ENCODE data around the gene DNAJB1. TPM values are rescaled to one million over a fixed set of nuclear protein-coding genes. Genes with fewer than 3 reads are reported as not detected.
A peak's percentile ranks its signal among the peaks of the same experiment; 100 is the strongest.

The DNAJB1 gene
- total RNA-seq, 1 experiment from 2014 or later, result 126 TPM

DNA sequence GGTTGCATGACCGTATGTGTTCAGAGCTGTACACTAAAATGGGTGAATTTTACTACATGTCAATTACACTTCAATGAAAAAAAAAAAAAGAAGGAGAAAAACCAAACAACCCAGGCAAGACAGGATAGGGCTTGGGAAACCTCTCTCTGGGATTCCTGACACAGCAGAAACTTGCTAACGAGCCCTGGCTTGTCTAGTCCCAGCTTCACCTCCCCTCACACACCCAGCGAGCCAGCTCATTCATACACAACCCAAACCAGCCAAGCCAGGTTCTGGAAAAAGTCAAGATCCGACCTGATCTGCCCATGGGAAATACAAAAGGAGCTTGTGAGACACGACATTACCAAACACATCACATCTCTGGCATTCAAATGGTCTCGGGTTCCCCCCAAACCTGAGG is 7.5 kb upstream of the DNAJB1 start:
- no peak overlapping the region for H3K4me3 ChIP-seq
- H3K36me3 ChIP-seq, result no peaks in the 10 kb centered on the region
- no peaks in the 10 kb centered on the region for H3K9me3 ChIP-seq (replicated peaks)
- DNase-seq (ENCODE audit: low read depth in 1 of 2, low spot score in 2 of 2), result no peak
- H3K27ac ChIP-seq, result no peak overlapping the region
- no peaks in the 10 kb centered on the region for H3K27me3 ChIP-seq (replicated peaks)
- peaks cover 24% of the 10 kb centered on the region for H3K4me1 ChIP-seq (replicated peaks)

DNA sequence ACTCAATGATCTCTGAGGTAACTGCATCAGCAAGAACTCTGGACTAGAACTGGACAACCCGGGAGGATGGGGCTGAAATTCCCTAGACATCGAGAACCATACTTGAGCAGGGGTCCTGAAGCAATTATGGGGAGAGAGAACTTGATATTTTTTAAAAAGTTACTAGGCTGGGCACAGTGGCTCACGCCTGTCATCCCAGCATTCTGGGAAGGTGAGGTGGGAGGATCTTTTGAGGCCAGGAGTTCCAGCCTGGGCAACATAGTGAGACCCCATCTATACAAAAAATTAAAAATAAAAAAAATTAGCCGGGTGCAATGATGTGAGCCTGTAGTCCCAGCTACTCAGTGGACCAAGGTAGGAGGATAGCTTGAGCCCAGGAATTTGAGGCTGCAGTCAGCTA is 2.3 kb upstream of the DNAJB1 start:
- peak overlapping the region; percentile 85 for H3K27ac ChIP-seq
- H3K4me1 ChIP-seq (replicated peaks), result peaks cover 49% of the 10 kb centered on the region
- peaks cover 26% of the 10 kb centered on the region for H3K36me3 ChIP-seq
- no peaks in the 10 kb centered on the region for H3K27me3 ChIP-seq (replicated peaks)
- no peaks in the 10 kb centered on the region for H3K9me3 ChIP-seq (replicated peaks)
- no peak overlapping the region for H3K4me3 ChIP-seq
- no peak for DNase-seq (ENCODE audit: low read depth in 1 of 2, low spot score in 2 of 2)

DNA sequence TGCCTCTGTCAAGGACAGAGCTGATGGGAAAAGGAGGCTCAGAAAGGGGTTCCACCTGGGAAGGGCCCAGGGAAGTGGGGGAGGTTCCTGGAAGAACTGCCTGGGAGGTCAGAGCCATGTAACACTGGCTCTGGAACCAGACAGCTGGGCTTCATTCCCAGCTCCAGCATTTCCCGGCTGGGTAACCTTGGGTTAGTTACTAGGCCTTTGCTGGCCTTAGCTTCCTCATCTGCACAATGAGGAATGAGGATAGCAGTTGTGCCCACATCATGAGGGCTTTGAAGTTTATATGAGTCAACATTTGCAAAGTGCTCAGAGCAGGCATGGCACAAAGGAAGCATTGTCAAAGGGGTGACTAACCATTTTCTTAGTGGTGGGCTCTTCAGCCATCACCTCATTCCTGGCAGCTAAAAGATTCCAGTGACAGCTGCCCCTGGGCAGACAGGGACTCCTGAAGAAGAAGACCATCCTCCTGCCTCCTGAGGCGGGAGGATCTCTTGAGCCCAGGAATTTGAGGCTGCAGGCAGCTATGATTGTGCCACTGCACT is 1.7 kb upstream of the DNAJB1 start:
- H3K9me3 ChIP-seq (replicated peaks), result no peaks in the 10 kb centered on the region
- no peak overlapping the region for H3K4me3 ChIP-seq
- H3K27ac ChIP-seq, result peak overlapping the region; percentile 85
- no peaks in the 10 kb centered on the region for H3K27me3 ChIP-seq (replicated peaks)
- peaks cover 49% of the 10 kb centered on the region for H3K4me1 ChIP-seq (replicated peaks)
- peaks cover 33% of the 10 kb centered on the region for H3K36me3 ChIP-seq
- peak; percentile 88 to 89 for DNase-seq (ENCODE audit: low read depth in 1 of 2, low spot score in 2 of 2)

DNA sequence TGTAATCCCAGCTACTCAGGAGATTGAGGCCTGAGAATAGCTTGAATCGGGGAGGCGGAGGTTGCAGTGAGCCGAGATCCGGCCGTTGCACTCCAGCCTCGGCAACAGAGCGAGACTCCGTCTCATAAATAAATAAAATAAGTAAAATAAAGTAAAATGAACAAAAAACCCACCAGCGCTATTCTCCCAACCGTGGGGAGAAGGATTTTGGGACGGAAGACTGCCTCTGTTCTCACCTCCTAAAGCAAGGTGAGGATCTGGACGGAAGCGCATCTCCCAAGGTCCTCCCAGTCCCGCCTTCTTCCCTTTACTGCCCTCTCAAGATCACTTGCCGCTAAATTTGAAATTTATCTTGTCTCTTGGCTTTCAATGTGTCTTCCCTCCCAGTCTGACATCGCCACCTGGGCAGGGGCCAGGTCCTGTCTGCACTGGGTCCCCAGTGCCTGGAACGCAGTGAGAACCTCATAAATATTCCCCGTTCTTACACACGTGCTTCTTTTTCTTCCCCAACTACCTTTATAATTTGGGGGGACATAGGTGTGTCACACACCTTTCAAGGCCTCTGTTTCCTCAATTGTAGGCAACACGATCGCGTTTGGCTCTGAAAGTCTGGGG is 1.2 kb upstream of the DNAJB1 start:
- no peak overlapping the region for H3K4me3 ChIP-seq

DNA sequence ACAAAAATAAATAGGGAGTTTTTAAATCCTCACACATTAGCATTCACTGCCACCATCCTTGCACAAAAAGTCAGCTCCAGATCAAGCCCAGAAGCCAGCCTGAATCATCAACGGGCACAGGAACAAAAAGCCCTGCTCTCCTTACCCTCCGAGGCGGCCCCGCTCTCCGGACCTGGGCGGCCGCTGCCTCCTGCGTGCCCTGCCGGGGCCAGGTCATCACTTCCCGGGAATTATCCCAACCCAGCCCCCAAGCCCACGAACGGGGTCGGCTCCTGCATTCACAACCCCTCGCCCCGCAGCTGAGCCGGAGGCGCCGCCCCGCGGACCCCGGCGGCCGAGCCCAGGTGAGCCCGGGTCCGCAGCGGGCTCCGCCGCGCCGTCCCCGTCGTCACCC is 754 bp downstream of the DNAJB1 start:
- peaks cover 51% of the 10 kb centered on the region for H3K36me3 ChIP-seq
- H3K27me3 ChIP-seq (replicated peaks), result no peaks in the 10 kb centered on the region
- peaks cover 44% of the 10 kb centered on the region for H3K4me1 ChIP-seq (replicated peaks)
- H3K9me3 ChIP-seq (replicated peaks), result no peaks in the 10 kb centered on the region
- peak overlapping the region; percentile 97 for H3K4me3 ChIP-seq
- H3K27ac ChIP-seq, result peak overlapping the region; percentile 92
- no peak for DNase-seq (ENCODE audit: low read depth in 1 of 2, low spot score in 2 of 2)

More for the DNA sequence above, 1.2 kb upstream of the DNAJB1 start:
- H3K4me1 ChIP-seq (replicated peaks), result peaks cover 49% of the 10 kb centered on the region
- no peak for DNase-seq (ENCODE audit: low read depth in 1 of 2, low spot score in 2 of 2)
- peaks cover 38% of the 10 kb centered on the region for H3K36me3 ChIP-seq
- H3K27ac ChIP-seq, result peak overlapping the region; percentile 85
- H3K9me3 ChIP-seq (replicated peaks), result no peaks in the 10 kb centered on the region
- no peaks in the 10 kb centered on the region for H3K27me3 ChIP-seq (replicated peaks)

DNA sequence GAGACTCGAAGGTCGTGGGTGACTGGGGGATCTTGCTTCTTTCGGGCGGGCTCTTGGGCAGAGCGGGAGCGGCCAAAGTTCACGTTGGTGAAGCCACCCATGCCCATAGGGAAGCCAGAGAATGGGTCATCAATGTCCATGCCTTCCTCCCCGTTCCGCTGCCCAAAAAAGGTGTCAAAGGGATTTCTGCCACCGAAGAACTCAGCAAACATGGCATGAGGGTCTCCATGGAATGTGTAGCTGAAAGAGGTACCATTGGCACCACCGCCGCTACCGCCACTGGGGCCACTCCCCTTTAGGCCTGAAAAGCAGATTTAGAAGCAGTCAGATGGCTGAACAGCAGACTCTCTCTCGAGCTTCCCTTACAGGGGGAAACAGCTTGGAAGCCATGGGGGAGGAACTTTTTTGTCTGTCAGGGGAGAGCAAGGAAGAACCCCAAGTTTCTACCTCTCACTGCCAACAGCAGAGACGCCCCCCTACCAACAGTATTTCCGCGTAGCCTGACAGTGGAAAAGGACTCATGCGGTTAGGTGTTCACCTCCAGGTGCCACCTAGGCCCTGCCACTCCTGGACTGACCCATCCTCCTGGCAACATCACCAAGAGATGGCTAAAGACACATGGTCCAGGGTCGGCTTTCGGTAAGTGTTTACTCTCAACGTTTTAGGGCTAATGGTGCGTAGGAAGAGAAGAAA is 1.3 kb downstream of the DNAJB1 start:
- Histone ChIP-seq H3K27me3 (replicated peaks) (no peaks in the 10 kb centered on the region), H3K4me3 (peak overlapping the region; percentile 97), H3K27ac (no peak overlapping the region; the same call in 1 of the 2 replicates), H3K4me1 (replicated peaks) (peaks cover 40% of the 10 kb centered on the region), H3K36me3 (peaks cover 51% of the 10 kb centered on the region), H3K9me3 (replicated peaks) (no peaks in the 10 kb centered on the region)
- no peak for DNase-seq (ENCODE audit: low read depth in 1 of 2, low spot score in 2 of 2)

DNA sequence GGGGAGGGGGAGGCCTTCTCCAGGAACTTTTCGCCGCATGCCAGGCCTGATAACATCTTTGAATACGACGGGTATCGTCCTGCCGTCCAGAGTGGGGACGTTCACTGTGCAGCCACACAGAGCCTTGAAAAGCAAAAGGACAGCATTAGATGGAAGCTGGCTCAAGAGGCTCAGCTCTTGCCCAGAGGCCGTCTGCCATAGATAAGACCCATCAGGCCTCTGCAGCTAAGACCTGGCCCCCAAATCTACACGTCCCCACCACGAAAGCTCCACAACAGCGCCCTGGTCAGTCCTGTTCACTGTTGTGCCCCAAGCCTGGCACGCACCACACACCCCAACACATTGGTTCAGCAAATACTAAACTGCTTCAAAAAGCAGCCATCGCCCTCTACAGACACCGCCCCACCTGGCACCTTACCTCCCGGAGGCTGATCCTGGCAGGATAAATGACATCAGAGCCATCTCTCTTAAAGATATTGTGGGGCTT is 2.1 kb downstream of the DNAJB1 start:
- peaks cover 39% of the 10 kb centered on the region for H3K4me1 ChIP-seq (replicated peaks)
- no peaks in the 10 kb centered on the region for H3K27me3 ChIP-seq (replicated peaks)
- H3K36me3 ChIP-seq, result peaks cover 51% of the 10 kb centered on the region
- H3K4me3 ChIP-seq, result peak overlapping the region; percentile 97
- H3K9me3 ChIP-seq (replicated peaks), result no peaks in the 10 kb centered on the region
- no peak for DNase-seq (ENCODE audit: low read depth in 1 of 2, low spot score in 2 of 2)
- no peak overlapping the region for H3K27ac ChIP-seq

DNA sequence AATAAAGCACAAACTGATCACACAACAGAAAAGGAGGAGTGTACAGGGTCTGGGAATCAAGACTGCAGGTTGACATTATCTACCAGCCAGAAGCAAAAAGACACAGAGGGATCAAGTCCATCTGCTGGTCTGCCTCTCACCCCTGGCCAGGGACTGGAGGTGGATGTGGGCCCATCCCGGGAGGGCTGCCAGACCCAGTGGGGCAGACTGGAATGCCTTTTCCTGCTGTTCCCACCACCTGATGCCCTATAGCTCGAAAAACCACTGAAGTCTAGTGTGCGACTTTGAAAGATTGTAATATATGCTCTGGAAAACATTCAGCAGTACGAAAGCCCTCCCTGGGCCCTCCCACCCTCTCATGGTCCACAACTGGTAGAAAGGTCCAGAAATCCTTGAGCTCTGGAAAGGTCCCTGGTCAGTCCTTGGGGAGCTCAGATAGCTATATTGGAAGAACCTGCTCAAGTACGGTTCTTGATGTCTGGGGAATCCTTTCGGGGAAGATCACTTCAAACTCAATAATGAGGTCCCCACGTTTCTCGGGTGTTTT is 2.6 kb downstream of the DNAJB1 start:
- Histone ChIP-seq H3K4me3 (no peak overlapping the region; the same call in 1 of the 2 replicates), H3K4me1 (replicated peaks) (peaks cover 43% of the 10 kb centered on the region), H3K27ac (no peak overlapping the region), H3K36me3 (peaks cover 51% of the 10 kb centered on the region), H3K9me3 (replicated peaks) (no peaks in the 10 kb centered on the region), H3K27me3 (replicated peaks) (no peaks in the 10 kb centered on the region)
- no peak for DNase-seq (ENCODE audit: low read depth in 1 of 2, low spot score in 2 of 2)

DNA sequence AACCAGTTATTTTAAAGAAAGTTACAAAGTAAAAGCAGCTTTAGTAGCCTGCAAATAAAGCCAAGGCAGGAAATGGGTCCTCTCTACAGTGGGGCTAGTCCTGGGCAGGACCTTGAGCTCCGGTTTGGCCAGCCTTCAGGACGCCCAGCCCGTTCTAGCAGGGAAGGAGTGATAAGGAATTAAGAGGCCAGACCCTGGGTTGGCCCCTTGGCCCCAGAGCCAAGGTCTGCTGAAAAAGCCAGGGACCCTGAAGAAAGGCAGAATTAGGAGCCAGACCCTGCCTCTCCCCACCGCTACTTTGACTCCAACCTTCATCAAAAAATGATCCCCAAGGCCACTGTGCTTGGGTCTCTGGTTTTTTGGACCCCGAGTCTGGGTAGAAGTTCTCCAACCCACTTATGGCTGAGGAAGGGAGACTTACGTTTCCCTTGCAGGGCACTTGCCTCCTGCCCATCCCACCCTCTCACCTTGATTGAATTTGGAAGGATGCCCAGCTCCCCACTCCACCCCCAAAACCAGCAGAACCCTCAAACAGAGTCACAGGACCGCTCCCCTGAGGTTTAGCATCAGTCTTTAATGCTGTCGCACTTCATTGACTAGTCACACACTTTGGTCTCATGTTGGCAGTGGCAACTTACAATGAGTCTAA is 3.9 kb downstream of the DNAJB1 start:
- no peak overlapping the region for H3K27ac ChIP-seq
- DNase-seq (ENCODE audit: low read depth in 1 of 2, low spot score in 2 of 2), result no peak
- H3K36me3 ChIP-seq, result peaks cover 51% of the 10 kb centered on the region
- peaks cover 36% of the 10 kb centered on the region for H3K4me1 ChIP-seq (replicated peaks)
- no peaks in the 10 kb centered on the region for H3K27me3 ChIP-seq (replicated peaks)
- no peaks in the 10 kb centered on the region for H3K9me3 ChIP-seq (replicated peaks)
- no peak overlapping the region for H3K4me3 ChIP-seq

DNA sequence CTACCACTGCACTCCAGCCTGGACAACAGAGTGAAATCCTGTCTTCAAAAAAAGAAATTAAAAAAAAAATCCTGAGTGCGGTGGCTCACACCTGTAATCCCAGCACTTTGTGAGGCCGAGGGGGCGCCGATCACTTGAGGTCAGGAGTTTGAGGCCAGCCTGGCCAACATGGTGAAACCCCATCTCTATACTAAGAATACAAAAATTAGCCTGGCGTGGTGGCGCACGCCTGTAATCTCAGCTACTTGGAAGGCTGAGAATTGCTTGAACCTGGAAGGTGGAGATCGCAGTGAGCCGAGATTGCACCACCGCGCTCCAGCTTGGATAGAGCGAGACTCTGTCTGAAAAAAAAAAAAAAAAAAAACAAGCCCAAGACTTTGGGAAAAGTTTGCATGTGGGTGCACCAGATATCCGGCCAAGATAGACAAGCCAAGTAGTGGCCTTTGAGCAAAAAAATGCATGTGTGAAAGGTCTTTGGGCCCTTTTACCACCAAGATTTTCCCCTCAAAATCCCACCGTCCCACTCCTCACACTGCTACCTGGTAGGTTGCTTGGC is 5.7 kb downstream of the DNAJB1 start:
- Histone ChIP-seq H3K36me3 (peaks cover 44% of the 10 kb centered on the region), H3K27ac (no peak overlapping the region), H3K9me3 (replicated peaks) (no peaks in the 10 kb centered on the region), H3K4me1 (replicated peaks) (peaks cover 33% of the 10 kb centered on the region), H3K27me3 (replicated peaks) (no peaks in the 10 kb centered on the region), H3K4me3 (no peak overlapping the region)
- no peak for DNase-seq (ENCODE audit: low read depth in 1 of 2, low spot score in 2 of 2)

DNA sequence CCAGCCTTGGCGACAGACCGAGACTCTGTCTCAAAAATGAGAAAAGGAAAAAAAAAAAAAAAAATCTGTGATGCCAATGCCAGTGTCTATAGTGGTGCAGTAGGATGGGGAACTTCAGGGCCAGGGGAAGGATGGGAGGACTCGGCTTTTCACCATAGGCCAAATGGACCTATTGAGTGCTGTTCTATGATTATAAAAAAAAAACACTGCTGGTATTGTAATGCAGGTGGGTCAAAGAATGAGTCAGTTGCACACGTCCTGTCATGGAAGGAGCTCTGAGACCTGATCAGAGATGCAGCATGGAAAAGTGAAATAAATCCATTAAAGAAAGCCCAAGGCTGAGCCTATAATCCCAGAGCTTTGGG is 7.0 kb downstream of the DNAJB1 start:
- Histone ChIP-seq H3K36me3 (peaks cover 31% of the 10 kb centered on the region), H3K9me3 (replicated peaks) (no peaks in the 10 kb centered on the region), H3K27ac (peak overlapping the region; percentile 24), H3K27me3 (replicated peaks) (no peaks in the 10 kb centered on the region), H3K4me1 (replicated peaks) (peaks cover 39% of the 10 kb centered on the region), H3K4me3 (no peak overlapping the region)
- no peak for DNase-seq (ENCODE audit: low read depth in 1 of 2, low spot score in 2 of 2)

DNA sequence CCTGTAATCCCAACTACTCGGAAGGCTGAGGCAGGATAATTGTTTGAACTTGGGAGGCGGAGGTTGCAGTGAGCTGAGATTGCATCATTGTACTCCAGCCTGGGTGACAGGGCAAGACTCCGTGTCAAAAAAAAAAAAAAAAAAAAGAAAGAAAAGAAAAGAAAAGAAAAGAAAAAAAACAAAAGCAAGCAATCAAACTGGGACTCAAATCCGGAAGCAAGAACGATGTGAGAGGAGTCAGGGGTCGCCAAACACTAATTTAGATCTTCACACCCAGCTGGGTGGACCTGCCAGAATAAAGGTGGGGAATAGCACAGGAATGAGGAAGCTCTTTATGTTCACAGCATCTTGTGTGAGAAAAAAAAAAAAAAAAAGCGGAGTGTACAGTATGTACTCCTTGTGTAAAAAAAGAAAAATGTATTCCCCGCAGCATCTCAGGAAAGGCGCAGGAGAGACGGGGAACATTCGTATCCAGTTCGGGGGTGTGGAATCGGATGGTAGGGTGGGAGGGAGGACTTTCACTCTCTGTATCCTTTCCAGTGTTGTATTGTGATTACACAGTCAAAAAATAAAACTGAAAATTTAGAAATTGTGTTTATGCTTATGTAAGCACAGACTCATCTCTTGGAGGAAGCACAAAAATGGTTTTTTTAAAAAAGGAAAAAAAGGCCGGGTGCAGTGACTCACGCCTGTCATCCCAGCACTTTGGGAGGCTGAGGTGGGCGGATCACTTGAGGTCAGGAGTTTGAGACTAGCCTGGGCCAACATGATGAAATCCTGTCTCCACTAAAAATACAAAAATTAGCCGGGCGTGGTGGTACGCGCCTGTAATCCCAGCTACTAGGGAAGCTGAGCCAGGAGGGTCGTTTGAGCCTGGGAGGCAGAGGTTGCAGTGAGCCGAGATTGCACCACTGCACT is 7.6 kb downstream of the DNAJB1 start:
- Histone ChIP-seq H3K36me3 (peaks cover 24% of the 10 kb centered on the region), H3K4me3 (no peak overlapping the region), H3K27ac (peak overlapping the region; percentile 24)

More for the DNA sequence above, 7.6 kb downstream of the DNAJB1 start:
- Histone ChIP-seq H3K4me1 (replicated peaks) (peaks cover 40% of the 10 kb centered on the region), H3K27me3 (replicated peaks) (no peaks in the 10 kb centered on the region), H3K9me3 (replicated peaks) (no peaks in the 10 kb centered on the region)
- DNase-seq (ENCODE audit: low read depth in 1 of 2, low spot score in 2 of 2), result peak in 1 of 2 experiments; percentile 31
